GM12873 (cell line): ENCODE results near the gene FAM50A.

ENCODE experiments used
- TF ChIP-seq, protein P1 (sequence below): IDR thresholded peaks from 2 replicates; pipeline ENCODE4 v1.5.1; 2012; ENCODE audit warnings: low read depth, mild to moderate bottlenecking, moderate library complexity, low read length, control low read depth; ENCODE audit not compliant: insufficient read depth; ENCODE audit errors: missing control alignments

FAM50A gene

DNA sequence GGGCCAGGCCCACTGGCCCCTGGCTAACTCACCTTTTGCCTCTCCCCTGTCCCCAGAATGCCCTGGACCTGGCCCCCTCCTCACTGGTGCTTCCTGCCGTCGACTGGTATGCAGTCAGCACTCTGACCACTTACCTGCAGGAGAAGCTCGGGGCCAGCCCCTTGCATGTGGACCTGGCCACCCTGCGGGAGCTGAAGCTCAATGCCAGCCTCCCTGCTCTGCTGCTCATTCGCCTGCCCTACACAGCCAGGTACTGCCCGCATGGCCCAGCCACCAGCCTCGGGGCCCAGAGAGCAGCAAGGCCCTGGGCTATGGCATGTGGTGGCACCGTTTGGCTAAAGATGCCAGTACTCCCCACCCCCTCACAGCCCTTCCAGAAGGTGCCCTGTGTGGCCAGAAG is 11.7 kb upstream of the FAM50A start:
- TF ChIP-seq, protein P1, sequence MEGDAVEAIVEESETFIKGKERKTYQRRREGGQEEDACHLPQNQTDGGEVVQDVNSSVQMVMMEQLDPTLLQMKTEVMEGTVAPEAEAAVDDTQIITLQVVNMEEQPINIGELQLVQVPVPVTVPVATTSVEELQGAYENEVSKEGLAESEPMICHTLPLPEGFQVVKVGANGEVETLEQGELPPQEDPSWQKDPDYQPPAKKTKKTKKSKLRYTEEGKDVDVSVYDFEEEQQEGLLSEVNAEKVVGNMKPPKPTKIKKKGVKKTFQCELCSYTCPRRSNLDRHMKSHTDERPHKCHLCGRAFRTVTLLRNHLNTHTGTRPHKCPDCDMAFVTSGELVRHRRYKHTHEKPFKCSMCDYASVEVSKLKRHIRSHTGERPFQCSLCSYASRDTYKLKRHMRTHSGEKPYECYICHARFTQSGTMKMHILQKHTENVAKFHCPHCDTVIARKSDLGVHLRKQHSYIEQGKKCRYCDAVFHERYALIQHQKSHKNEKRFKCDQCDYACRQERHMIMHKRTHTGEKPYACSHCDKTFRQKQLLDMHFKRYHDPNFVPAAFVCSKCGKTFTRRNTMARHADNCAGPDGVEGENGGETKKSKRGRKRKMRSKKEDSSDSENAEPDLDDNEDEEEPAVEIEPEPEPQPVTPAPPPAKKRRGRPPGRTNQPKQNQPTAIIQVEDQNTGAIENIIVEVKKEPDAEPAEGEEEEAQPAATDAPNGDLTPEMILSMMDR, result no peak

DNA sequence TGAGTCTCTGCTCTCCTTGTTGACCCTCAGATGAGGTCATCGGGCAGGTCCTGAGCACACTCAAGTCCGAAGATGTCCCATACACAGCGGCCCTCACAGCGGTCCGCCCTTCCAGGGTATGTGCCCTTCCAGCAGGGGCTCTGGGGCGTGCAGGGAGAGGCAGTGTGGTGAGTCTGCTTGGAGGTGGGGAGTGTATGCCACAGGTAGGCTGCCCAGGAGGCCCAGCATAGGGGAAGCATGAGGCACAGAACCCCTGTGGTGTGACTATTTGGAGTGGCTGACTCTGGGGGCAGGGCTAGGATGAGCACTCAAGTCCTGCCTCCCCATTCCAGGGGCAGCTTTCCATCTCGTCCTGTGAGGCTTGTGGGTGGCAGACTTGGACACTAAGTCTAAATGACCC is 10.3 kb upstream of the FAM50A start:
- TF ChIP-seq, protein P1, result no peak

DNA sequence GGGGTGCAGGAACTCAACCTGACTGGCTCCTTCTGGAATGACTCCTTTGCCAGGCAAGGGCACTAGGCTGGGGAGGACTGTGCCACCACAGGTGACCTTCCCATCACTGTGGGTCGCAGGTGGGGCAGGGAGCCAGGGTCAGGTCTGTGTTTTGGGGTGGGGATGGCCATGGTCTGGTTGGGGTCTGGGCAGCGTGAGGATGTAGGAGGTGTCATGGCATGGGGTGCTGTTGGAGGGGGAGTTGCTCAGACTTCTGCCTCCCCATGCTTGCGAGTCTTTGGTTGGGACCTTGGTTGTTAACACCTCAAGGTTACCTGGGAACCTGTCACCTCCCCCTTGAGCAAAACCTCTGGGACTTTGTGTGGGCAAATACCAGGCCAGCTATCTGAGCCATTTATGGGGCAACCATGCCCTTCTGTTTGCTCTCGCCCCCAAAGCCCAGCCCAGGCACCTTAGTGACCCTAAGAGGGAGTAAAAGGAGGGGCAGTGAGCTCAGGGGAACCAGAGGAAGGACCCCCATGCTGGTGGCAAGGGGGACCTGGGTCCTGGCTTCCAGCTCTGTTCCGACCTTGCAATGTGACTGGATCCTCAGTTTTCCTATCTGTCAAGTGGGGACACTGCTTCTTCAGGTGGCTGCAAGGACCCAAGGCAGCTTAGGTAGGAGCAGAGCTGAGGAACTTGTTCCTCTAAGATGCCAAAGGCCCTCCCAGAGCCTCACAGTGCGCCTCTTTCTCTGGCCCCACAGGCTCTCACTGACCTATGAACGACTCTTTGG is 9.4 kb upstream of the FAM50A start:
- TF ChIP-seq, protein P1, result no peak

DNA sequence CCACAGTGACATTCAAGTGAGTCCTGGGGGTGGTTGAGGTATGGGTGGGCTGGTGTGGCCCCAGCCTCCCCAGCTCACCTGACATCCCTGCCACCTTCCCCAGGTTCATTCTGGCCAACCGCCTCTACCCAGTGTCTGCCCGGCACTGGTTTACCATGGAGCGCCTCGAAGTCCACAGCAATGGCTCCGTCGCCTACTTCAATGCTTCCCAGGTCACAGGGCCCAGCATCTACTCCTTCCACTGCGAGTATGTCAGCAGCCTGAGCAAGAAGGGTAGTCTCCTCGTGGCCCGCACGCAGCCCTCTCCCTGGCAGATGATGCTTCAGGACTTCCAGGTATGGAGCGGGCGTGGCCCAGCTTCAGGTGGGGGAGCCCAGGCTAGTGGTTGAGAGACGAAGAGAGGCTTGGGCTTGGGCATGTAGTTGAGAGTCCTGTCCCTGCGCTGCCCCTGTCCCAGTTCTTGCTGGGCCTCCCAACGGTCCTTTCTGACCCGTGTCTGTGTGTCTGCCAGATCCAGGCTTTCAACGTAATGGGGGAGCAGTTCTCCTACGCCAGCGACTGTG is 8.7 kb upstream of the FAM50A start:
- TF ChIP-seq, protein P1, result no peak

DNA sequence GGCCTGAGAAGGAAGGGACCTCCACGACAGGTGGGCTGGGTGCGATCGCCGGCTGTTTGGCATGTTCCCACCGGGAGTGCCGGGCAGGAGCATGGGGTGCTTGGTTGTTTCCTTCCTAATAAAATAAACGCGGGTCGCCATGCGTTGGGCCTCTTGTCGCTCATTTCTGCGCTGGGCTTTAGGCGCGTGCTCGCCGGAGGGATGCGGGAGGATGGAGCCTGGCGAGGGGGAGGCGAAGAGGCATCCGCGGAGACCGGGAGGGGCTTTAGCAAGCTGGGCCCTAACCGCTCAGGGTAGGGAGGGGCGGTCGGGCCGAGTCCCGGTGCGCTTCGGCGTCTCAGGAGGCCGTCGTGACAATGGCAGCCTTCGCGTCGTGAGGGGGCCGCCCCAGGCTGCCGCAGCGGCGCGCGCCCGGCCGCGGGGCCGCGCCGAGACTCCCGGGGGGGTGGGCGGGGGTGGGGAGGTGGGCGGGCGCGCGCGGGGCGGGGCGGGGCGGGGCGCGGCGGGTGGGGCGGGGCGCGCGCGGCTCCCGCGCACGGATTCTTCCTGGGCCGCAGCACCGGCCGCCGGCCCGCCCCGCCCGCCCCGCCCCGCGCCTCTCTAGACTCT is 7.5 kb upstream of the FAM50A start:
- TF ChIP-seq, protein P1, result no peak

DNA sequence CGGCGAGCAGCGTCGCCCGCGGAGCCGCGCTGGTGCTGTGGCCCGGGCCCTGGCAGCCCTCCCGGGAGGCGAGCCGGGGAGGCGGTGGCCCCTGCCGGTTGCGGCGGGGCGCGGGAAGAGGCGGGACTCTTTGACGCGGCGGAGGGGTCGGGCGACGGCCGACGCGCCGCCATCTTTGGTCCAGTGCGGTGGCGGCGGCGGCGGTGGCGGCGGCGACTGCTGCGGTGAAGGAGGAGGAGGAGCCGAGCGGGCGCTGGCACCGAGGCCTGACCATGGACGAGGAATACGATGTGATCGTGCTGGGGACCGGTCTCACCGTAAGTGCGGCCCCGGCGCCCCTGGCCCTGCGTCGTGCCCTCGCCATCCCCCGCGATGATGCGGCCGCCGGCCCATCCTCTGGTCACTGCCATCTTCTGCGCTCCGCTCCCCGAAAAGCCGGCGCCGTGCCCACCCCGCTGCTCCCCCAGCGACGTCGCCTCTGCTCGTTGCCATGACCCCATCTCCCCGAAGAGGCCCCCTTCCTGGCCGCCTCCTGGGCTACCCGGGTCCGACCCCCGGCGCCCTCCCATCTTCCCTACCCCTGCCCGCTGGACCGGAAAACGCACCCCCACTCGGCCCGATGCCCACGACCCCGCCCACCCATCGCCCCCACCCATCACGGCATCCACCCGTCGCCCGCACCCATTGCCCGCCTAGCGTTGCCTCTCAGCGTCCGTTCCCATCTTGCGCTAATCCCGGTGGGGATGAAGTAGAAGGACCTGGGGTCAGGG is 6.8 kb upstream of the FAM50A start, which contains the start of gene GDI1:
GDI1 (plus strand) TSS at position 172 of the 770 bp plus-strand sequence; CDS start at position 273, 101 bp downstream.
- TF ChIP-seq, protein P1, result no peak
